Uterus (tissue), 4 donors: ENCODE results near the gene INAVA. TPM values are rescaled to one million over a fixed set of nuclear protein-coding genes. Genes with fewer than 3 reads are reported as not detected.

Experiments
- DNase-seq, 2 donors: peaks; one replicate each; pipeline ENCODE4 v3.0.0-alpha.2; 2019 to 2020
- H3K27ac ChIP-seq, 2 donors: fragments of 200-600 bp; sonication (generic); 1 replicate in 1 of 2; 2 replicates in 1 of 2; pipeline ENCODE4 v1.5.1; 2016 to 2018
- H3K27me3 ChIP-seq, 2 donors: fragments of 200-600 bp; sonication (generic); one replicate each; pipeline ENCODE4 v1.5.1; 2018 to 2019; ENCODE audit warnings: control low read depth in 1 of 2
- H3K36me3 ChIP-seq, 2 donors: fragments of 200-600 bp; sonication (generic); one replicate each; pipeline ENCODE4 v1.5.1; 2019; ENCODE audit warnings: control low read depth in 1 of 2
- H3K4me1 ChIP-seq, 2 donors: fragments of 200-600 bp; sonication (generic); one replicate each; pipeline ENCODE4 v1.5.1; 2018 to 2019; ENCODE audit warnings: control low read depth in 1 of 2
- H3K4me3 ChIP-seq, 2 donors: fragments of 200-600 bp; sonication (generic); 1 replicate in 1 of 2; 2 replicates in 1 of 2; pipeline ENCODE4 v1.5.1; 2018 to 2019; ENCODE audit warnings: mild to moderate bottlenecking in 1 of 2
- H3K9me3 ChIP-seq, 2 donors: fragments of 200-600 bp; sonication (generic); one replicate each; pipeline ENCODE4 v1.5.1; 2019; ENCODE audit warnings: control low read depth in 1 of 2
- POLR2A ChIP-seq, 2 donors: fragments of 450-650 bp; IDR thresholded peaks; one replicate each; pipeline ENCODE4 v1.6.1; 2016; ENCODE audit warnings: antibody characterized with exemption in 2 of 2, mild to moderate bottlenecking in 1 of 2, moderate library complexity in 1 of 2
- intact Hi-C: fragments of 100-400 bp; cut with DNase I; formaldehyde crosslinking; loops from one replicate; pipeline ENCODE4 v1.15.1; 2023; ENCODE audit warnings: low total_unique reads
- total RNA-seq, 4 donors: library from RNA; depleted of rRNA in 3 of 4; stranded (reverse); fragments of >200 nt in 3 of 4; gene quantifications; one replicate each; pipeline versions ENCODE4 v1.1.0 to v1.2.4, GENCODE V29; 2014 to 2023
- TF ChIP-seq, protein P1 (sequence below), 4 experiments: fragments of 200-600 bp in 2 of 4; fragments of 450-650 bp in 2 of 4; sonication (generic) in 2 of 4; IDR thresholded peaks; one replicate each; pipeline ENCODE4 v1.5.1; 2016 to 2019; ENCODE audit warnings: antibody characterized with exemption in 4 of 4, mild to moderate bottlenecking in 2 of 4, moderate library complexity in 1 of 4
- donor health status: DM: yes; HTN: yes; CAD: no.

INAVA gene
- total RNA-seq, 4 donors from 2014 or later = 0.59 to 8.5 (median 1.5) TPM; not detected in 1

- peaks cover 8 to 9% of the 10 kb centered on the region in 2 donors for H3K27me3 ChIP-seq
These were observed 3.6 kb upstream of the INAVA start for GRCh38 chr1:200890818-200891773.

DNA sequence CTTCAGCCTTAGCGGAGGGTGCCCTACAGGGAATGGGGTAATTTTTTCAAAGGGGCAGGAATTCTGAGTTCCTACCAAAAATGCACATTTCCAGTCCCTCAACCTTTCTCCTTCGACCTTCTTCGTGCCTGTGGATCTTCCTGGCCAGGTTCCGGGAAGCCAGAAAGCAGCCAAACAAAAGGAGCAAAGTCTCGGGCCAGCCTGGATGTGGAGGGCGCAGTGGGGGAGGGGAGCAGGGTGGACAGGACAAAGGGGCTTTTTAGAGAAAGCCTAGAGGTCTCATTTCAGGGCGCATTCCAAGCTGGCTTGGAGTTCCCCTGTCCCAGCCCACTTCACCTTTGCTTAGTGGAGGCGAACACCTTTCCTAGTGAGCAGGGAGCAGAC, 2.9 kb upstream of the INAVA start:
- Histone ChIP-seq H3K27me3 (peaks cover 8 to 9% of the 10 kb centered on the region in 2 donors), H3K27ac (no peak overlapping the region), H3K4me1 (peaks cover 0 to 5% of the 10 kb centered on the region in 2 donors), H3K36me3 (no peaks in the 10 kb centered on the region), H3K4me3 (no peak overlapping the region), H3K9me3 (no peaks in the 10 kb centered on the region)
- DNase-seq = no peak
- TF ChIP-seq POLR2A (IDR thresholded peaks at IDR 0.05) = no peak
- TF ChIP-seq, protein P1, sequence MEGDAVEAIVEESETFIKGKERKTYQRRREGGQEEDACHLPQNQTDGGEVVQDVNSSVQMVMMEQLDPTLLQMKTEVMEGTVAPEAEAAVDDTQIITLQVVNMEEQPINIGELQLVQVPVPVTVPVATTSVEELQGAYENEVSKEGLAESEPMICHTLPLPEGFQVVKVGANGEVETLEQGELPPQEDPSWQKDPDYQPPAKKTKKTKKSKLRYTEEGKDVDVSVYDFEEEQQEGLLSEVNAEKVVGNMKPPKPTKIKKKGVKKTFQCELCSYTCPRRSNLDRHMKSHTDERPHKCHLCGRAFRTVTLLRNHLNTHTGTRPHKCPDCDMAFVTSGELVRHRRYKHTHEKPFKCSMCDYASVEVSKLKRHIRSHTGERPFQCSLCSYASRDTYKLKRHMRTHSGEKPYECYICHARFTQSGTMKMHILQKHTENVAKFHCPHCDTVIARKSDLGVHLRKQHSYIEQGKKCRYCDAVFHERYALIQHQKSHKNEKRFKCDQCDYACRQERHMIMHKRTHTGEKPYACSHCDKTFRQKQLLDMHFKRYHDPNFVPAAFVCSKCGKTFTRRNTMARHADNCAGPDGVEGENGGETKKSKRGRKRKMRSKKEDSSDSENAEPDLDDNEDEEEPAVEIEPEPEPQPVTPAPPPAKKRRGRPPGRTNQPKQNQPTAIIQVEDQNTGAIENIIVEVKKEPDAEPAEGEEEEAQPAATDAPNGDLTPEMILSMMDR (IDR thresholded peaks at IDR 0.05) = no peak
- intact Hi-C loops = no loop called here

More at GRCh38 chr1:200890818-200891773, 3.6 kb upstream of the INAVA start:
- TF ChIP-seq, protein P1 (IDR thresholded peaks at IDR 0.05) = no peak
- no peak for TF ChIP-seq POLR2A (IDR thresholded peaks at IDR 0.05)
- no peaks in the 10 kb centered on the region for H3K9me3 ChIP-seq
- peaks cover 0 to 5% of the 10 kb centered on the region in 2 donors for H3K4me1 ChIP-seq
- peak overlapping the region; percentile 6 to 22 for H3K4me3 ChIP-seq
- intact Hi-C loops = no loop called here
- H3K27ac ChIP-seq = no peak overlapping the region
- no peaks in the 10 kb centered on the region for H3K36me3 ChIP-seq
- DNase-seq = no peak

- Histone ChIP-seq H3K4me1 (peaks cover 0 to 5% of the 10 kb centered on the region in 2 donors), H3K27ac (no peak overlapping the region), H3K36me3 (no peaks in the 10 kb centered on the region), H3K4me3 (no peak overlapping the region), H3K9me3 (no peaks in the 10 kb centered on the region), H3K27me3 (peaks cover 8 to 9% of the 10 kb centered on the region in 2 donors)
- DNase-seq = no peak
- no peak for TF ChIP-seq POLR2A (IDR thresholded peaks at IDR 0.05)
- TF ChIP-seq, protein P1 (IDR thresholded peaks at IDR 0.05) = no peak
- intact Hi-C loops = no loop called here
These were observed 2.2 kb upstream of the INAVA start for GRCh38 chr1:200892546-200892945.

GRCh38 chr1:200892958-200893357, 1.7 kb upstream of the INAVA start:
- no peaks in the 10 kb centered on the region for H3K36me3 ChIP-seq
- no peak for DNase-seq
- intact Hi-C loops = no loop called here
- H3K4me1 ChIP-seq = peaks cover 0 to 5% of the 10 kb centered on the region in 2 donors
- peaks cover 8 to 9% of the 10 kb centered on the region in 2 donors for H3K27me3 ChIP-seq
- H3K4me3 ChIP-seq = no peak overlapping the region
- no peaks in the 10 kb centered on the region for H3K9me3 ChIP-seq
- H3K27ac ChIP-seq = no peak overlapping the region
- TF ChIP-seq, protein P1 (IDR thresholded peaks at IDR 0.05) = no peak

DNA sequence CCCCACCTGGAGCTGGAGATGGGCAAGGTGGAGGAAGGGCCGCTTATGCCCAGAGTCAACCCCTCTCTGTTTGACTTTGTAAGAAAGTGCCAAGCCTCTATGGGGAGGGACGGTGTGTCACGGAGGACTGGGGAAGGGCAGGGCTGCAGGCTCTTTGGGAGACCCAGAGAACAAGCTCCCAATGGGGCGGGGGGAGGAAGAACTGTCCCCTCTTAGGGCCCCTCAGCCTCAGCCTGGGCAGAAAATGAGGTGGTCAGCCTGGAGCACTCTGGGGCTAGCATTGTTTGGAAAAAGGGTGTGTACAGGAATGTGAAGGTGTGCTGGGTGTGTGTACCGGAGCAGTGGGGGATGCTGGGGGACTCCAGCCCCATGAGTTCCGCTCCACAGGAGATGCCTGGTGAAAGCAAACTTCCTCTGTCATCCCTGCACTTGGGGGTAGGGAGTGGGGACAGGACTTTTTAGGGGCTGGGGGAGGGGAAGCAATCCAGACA, 1.2 kb upstream of the INAVA start:
- Histone ChIP-seq H3K4me1 (peaks cover 0 to 5% of the 10 kb centered on the region in 2 donors), H3K27me3 (peaks cover 8 to 9% of the 10 kb centered on the region in 2 donors), H3K4me3 (no peak overlapping the region), H3K27ac (no peak overlapping the region), H3K9me3 (no peaks in the 10 kb centered on the region), H3K36me3 (no peaks in the 10 kb centered on the region)
- DNase-seq = no peak
- intact Hi-C loops = no loop called here
- TF ChIP-seq POLR2A (IDR thresholded peaks at IDR 0.05) = no peak
- TF ChIP-seq, protein P1 (IDR thresholded peaks at IDR 0.05) = no peak
